HL-60/S4 treated with retinoic acid at 250 ng/mL for 4 days and 3 days (cell line): ENCODE results near the gene GCKR.

Experiments used
- in situ Hi-C: fragments of 300-500 bp; cut with MboI; formaldehyde crosslinking; loops from 2 replicates; pipeline ENCODE4 v1.7.0; 2022; ENCODE audit warnings: low sequenced_read_pairs

GCKR gene, protein sequence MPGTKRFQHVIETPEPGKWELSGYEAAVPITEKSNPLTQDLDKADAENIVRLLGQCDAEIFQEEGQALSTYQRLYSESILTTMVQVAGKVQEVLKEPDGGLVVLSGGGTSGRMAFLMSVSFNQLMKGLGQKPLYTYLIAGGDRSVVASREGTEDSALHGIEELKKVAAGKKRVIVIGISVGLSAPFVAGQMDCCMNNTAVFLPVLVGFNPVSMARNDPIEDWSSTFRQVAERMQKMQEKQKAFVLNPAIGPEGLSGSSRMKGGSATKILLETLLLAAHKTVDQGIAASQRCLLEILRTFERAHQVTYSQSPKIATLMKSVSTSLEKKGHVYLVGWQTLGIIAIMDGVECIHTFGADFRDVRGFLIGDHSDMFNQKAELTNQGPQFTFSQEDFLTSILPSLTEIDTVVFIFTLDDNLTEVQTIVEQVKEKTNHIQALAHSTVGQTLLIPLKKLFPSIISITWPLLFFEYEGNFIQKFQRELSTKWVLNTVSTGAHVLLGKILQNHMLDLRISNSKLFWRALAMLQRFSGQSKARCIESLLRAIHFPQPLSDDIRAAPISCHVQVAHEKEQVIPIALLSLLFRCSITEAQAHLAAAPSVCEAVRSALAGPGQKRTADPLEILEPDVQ

DNA sequence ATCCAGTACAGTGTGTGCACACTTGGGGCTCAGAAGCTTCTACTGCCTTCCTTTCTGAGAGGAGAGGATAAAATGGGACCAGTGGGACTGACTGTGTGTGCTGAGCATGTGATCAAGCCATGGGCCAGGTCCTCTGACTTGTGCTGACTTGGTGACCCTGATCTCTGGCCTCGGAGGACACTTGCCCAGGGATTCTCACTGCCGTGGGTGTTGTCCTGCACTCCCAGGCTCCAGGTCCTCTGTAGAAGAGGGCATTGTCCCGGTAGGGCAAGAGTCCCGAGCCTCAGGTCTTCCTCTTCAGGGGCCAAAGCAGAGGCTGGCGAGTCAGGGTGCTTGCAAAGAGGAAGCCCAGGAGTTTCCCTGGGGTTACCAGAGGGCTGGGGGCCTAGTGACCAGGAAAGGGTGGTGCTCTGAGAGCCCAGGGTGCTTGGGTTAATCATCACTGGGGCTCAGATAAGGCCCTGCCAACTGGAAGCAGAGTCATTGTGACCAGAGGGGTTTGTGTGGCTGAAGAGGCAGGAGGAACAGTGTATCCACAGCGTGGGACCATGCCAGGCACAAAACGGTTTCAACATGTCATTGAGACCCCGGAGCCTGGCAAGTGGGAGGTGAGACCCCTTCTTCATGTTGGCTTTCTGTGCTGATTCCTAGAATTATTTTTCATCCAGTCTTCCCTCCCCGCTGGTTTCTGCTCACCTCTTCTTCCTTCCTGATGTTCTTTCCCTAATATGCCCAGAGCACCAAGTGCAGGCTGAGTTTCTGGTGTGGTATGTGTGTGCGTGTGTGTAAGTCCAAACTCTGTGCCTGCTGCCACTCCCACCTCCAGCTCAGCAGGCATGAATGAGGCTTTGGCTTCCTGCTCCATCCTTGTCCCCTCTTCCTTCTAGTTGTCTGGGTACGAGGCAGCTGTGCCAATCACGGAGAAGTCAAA lies at the start of gene GCKR:
Gene GCKR (plus strand): TSS at position 483 of the 931 bp plus-strand sequence. CDS start 66 bp downstream, at position 549.
- in situ Hi-C loops, result no loop called here

DNA sequence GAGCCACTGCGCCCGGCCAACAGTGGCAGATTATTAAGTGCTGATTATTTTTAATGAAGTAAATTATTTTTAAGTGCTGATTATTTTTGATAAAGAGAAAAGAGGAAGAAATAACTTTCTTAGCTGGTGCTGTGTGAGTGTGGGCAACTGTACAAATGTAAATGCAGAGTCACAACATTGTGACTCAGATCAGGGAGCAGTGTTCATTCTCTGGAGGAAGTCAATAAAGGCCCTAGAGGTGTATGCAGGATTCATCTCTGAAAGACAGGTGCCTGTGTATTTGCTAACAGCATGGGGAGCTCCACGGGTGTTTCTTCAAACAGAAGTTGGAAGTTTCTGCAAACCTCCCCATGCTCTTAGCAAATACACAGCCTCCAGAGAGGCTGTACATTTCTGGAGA lies 48.3 kb upstream of the GCKR start:
- in situ Hi-C loops, result no loop called here

DNA sequence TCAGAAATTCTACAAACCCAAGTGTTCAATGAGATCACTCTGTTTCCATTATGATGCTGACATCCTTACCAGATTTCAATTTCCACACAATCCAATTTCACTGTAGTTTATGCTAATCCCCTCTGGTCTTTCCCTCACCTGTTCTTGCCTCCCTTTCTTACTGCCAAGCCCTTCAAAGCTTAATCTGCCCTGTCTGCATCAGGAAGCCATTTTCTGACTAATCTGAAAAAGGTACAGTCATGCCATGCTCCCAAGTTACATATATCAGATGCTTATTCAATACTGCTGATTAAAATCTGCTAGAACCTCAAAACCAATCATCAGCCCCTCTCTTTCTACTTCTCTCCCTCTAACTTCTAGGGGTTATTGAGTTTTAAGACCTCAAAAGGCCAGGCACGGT lies 45.5 kb upstream of the GCKR start:
- in situ Hi-C loops, result no loop called here

DNA sequence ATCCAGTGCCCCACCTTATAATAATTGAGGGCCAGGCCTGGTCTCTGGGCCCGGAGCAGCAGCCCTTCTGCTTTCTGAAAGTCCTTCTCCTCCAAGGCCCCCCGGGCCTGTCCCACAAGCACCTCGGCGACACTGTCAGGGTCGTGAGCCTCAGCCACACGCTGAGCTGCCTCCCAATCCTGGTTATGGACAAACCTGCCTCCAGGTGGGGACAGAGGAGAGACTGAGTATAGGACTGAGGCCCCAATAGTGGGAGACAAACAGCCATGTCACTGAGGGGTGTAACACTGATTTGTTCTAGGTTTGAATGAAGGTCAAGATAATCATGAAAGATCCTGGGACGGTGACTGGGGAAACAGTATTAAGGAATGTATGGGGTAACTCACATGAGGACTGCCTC lies 42.7 kb upstream of the GCKR start:
- in situ Hi-C loops, result no loop called here

DNA sequence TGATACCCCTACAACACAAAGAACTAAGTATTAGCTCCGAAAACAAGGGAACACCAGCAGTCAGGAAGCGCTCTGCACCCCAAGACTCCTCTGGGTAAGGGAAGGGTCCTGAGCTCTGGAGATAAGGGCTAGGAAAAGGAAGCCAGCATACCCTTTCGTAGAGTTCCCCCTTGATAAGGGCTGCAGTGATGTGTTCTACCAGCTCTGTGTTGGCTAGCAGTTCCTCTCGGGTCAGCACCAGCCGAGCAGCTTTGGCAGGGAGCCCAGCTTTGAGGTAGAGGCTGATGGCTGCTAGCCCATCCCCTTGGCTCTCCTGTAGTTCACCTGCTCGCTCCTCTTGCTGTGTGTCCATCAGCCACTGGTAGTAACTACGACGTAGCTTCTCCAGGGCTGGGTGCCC lies 35.5 kb upstream of the GCKR start:
- in situ Hi-C loops, result no loop called here

DNA sequence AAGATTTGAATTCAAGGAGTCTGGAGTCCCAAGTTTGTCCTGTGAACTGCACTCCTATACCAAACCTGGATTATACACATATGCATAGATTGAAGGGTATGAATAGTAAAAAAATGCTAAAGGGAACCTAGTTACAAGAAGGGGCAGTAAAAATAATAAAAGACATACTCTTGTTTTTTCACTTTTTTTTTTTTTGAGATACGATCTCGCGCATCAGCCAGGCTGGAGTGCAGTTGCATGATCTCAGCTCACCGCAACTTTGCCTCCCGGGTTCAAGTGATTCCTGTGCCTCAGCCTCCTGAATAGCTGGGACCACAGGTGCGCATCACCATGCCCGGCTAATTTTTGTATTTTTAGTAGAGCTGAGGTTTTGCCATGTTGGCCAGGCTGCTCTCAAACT lies 32.2 kb upstream of the GCKR start:
- in situ Hi-C loops, result no loop called here

DNA sequence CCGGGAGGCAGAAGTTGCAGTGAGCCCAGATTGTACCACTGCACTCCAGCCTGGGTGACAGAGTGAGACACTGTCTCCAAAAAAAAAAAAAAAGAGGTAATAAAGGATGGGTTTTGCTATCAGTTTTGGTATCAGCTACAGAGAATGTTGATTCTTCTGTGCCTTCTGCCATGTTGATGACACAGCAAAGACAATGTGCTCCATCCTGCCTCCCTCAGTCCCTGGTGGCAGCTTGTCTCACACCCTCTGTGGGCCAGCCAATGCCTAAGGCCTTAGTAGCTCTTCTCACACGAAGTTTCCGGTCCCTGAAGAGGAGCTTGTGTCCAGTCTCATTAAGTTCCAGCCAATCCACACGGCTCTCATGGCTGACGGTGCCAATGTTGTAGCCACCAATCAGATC lies 24.7 kb upstream of the GCKR start:
- in situ Hi-C loops, result no loop called here

DNA sequence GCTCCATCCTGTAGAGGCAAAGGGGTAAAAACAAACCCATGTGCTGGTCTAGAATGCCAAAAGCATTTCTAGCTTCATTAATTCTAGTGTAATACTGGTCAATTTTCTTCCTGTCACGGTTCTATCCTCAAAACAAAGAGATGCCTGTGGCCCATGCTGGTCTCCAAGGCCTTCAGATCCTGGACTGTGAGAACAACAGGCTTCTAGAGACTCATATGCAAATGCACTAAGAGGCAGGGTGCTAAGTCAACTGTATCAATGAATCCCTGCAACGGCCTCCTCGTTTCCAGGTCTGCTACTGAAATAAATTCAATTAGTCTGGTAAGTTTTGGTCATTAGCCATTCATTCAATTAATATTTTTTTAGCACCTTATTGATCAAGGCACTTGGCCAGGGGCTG lies 11.1 kb upstream of the GCKR start:
- in situ Hi-C loops, result no loop called here

DNA sequence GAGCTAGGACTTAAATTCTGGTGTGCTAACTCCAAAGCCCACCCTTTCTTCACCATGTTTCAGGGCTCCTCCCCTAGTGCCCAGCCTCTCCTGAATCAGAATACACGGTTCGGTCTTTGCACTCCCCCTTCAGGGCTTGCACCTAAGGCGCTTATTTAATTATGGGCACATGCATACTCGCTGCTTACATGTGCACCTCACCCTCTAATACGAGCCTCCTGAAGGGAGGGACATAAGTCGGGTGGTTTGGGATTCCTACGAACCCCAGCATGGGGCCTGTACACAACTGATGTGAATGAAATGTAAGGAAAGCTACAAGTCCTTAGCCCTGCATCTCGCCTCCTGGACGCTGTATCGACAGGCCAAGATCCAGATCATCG lies 7.5 kb upstream of the GCKR start:
- in situ Hi-C loops, result no loop called here

DNA sequence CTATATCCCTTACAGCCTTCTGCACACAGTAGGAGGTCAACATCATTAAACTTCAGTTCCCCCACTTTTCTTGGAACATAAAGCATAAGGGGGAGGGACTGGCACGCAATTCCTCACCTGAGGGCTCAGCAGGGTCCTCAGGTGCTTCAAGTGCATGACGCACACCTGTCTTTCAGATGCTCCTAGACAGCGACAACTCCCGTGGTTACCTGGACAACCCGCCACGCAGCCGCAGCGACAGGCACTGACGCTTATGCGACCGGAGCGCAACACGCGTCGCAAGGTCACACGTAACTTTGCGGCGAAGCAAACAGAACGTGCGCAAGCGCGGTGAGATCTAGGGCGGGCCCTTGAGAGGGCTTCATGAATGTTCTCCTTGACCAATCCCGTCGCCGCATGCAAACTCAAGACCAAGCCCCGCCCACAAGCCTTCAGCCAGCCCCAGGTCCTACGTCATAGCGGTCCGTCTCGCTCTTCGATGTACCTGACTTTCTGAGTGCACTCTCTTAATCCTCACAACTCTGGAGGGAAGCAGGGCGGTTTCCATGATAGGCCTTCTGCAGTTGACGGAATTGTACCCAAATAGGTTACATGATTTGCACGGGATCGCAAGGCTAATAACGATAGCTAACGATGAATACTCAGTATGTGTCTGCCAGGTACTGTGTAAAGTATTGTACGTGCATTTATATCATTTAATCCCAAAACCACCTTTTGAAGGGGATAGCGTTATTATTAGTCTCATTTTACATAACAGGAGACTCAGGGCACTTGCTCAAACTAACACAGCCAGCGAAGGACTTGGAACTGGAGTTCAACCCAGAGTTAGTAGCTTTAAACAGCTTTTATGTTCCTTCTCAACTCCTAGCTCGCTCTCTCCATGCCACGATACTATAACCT lies 6.9 kb upstream of the GCKR start, which contains the start of gene IFT172:
Gene IFT172 (minus strand): TSS at position 246 of the 900 bp plus-strand sequence. CDS start 90 bp downstream, at position 156.
- in situ Hi-C loops, result no loop called here

DNA sequence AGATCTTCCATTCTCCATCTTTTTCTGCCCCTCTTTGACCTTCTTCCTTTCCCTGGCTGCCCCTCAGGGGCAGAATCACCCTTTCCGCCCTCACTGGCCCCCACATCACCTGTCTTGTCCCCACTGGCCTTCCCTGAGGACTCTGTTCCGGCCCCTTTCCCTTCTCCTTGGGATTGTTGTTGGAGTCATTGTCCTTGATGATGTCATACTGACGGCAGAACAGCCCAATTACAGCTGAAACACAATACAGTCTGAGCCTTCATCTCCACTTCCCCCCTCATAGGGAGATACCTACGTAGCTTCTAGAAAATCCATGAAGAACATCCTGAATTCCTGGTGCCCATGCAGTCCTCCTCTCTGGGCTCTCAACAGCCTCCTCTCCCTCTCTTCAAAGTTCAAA lies 4.1 kb upstream of the GCKR start:
- in situ Hi-C loops, result no loop called here

DNA sequence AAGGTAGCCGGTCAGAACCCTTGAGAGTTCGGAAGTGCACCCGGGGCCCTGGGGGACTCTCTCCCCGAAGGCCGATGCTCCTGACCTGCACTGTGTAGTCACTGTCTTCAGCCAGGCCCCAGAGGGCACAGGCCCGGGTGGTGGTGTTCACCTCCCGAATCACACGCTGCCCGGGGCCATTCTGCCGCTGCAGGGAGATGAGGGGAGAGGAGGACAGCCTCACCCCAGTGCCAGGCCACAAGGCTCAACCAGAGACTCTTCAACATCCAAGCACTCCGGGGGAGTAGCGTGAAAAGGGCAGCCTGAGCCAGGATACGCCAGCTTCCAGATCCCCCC lies 2.7 kb upstream of the GCKR start:
- in situ Hi-C loops, result no loop called here

DNA sequence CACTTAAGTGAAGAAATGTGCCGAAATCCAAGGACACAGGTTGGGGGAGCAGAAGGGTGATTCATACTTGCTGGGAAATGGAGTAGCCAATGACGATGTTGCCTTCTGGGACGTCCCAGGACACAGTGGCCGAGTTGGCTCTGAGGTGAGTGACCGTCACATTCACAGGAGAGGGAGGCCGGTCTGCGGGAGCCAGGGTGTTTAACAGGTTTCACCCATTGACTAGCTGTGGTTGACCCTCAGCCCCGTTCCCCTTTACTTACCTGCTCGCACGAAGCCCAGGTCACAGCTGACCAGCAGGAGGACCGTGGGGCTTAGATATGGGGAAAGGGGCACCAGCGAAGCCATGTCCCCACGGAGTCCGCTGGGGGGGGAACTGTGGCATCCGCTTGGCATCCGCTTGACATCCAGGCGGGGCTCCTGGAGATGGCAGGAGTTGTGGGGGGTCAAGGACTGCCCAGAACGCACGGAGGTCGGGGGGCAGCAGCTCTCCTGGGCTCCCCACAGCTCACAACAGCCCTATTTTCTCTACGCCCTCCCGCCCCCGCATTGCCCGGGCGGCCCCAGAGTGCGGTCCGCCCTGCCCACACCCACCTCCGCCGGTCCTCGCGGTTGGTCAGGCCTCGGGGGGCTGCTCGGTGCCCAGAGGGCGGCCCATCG lies 2.2 kb upstream of the GCKR start:
- in situ Hi-C loops, result no loop called here

DNA sequence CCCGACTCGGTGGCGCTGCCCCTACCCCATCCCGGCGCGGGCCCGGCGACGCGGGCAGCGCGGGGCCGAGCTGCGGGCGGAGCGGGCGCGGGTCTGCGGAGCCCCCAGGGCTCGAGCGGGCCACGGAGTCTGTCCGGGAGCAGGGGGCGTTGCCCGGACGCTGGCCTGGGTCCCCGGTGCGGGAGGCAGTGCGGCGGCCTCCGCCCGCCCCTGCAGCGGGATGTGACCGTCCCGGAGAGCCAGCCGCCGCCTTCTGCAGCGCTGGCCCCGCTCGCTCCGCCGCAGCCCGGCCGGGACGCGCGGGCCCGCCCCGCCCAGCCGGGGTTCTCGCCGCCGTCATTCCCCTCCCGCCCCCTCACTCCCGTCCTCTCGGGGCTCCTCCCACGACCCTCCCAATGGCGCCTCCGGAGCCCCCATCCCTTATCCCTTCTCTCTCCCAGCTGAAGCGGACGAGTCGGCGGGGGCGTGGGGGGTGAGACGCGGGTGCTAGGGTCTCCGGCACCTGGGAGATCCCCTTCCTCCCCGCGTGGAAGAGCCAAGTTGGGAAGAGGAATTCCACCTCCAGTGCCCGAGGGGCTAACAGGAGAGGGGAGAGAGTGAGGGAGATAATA lies 1.6 kb upstream of the GCKR start, which contains the start of gene FNDC4:
Gene FNDC4 (minus strand): TSS at position 257 of the 611 bp plus-strand sequence. CDS start 521 bp downstream, outside the sequence.
- in situ Hi-C loops, result no loop called here

DNA sequence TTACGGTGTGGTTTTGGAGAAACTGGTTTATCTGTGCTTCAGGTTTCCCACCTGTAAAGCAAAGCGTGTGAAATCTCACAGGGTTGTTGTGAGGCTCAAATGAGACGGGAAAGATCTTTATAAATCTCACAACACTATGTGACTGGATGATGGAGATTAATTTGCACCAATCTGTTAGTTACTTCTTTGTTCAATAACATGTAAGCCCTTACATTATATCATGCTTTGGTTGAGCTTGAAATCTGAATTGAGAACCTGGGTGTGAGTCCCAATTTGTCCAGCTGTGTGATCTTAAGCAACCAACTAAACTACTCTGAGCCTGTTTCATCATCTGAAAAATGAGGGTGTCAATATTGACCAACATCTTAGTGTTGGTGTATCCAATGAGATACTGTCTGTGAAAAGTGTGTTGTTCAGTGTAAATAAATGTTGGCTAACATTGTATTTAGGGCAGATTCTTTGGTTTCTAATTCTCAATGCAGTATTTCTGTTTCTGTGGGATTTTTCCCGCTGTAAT lies 741 bp upstream of the GCKR start:
- in situ Hi-C loops, result no loop called here

DNA sequence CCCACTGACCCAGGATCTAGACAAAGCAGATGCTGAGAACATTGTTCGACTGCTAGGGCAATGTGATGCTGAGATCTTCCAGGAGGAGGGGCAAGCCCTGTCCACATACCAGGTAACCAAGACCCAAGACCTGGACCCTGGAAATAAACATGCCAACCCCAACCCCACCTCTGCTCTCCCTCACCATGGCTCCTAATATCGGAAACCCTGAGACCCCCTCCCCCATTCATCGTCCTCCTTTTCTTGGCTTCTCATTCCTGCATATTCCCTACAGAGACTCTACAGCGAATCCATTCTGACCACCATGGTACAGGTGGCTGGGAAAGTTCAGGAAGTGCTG lies 619 bp downstream of the GCKR start:
- in situ Hi-C loops, result no loop called here

DNA sequence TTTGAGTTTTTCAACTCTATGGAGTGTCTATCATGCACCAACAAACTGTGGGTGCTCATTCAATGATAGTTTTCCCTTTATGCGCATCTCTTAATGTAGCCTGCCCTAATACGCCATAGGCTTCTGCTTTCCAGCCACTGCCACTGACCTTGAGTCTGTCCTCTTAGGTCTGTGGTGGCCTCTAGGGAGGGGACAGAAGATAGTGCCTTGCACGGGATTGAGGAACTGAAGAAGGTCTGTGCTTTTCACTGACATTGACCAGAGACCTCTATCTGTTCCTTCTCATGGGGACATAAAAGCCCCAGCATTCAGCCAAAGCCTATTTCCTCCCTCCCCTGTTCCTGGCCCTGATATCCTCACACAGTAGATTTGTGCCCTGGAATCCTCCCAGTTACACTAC lies 2.3 kb downstream of the GCKR start:
- in situ Hi-C loops, result no loop called here

DNA sequence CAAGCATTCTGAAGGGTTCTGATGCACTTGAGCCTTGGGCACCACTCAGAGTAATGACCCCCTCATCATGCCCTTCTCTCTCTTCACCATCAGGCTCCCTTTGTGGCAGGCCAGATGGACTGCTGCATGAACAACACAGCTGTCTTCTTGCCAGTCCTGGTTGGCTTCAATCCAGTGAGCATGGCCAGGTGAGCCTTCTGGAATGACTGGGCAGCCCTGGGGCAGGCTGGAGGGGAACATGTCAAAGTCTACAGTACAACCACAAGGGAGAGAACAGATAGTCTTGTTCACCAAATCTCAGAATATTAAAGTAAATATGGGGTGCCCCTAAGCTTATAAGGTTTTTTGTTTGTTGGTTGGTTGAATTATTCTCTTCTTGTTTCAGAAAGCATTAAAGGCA lies 4.4 kb downstream of the GCKR start:
- in situ Hi-C loops, result no loop called here

DNA sequence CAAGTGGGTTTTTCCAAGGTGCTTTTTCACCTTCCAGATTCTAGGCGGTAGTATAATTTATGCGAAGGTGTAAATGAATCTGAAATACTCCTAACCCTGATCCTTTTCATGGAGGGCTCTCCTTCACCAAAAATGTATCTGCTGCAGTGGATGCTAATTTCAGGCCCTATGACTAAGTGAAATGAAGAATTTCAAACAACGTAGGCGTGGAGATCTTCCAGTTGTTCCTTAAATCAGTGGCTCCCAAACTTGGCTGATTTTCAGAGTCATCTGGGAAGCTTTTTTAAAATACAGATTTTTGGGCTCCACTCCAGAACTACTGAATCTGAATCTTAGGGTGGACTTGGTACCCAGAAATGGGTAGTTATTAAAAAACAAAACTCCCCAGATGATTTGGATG lies 5.5 kb downstream of the GCKR start:
- in situ Hi-C loops, result no loop called here
